K562 (cell line): ENCODE results near the gene FANCI. TPM values are rescaled to one million over a fixed set of nuclear protein-coding genes. Genes with fewer than 3 reads are reported as not detected.

ENCODE experiments used
- BDP1 ChIP-seq: IDR thresholded peaks from 3 replicates; pipeline ENCODE4 v1.6.1; 2011; ENCODE audit not compliant: insufficient read length, insufficient read depth
- JUND ChIP-seq, 2 experiments: IDR thresholded peaks; 2 replicates in 1 of 2; 3 replicates in 1 of 2; pipeline ENCODE4 v1.6.1; 2011; ENCODE audit warnings: borderline replicate concordance in 2 of 2, low read depth in 2 of 2, low read length in 2 of 2, improper control_type of control experiment in 1 of 2, missing biosample characterization in 1 of 2, missing genetic modification characterization in 1 of 2, missing genetic modification reagents in 1 of 2
- MAZ ChIP-seq, 2 experiments: fragments of 450-650 bp in 1 of 2; sonication (generic) in 1 of 2; formaldehyde crosslinking; IDR thresholded peaks in 1 of 2; conservative IDR thresholded peaks in 1 of 2; 2 replicates each; pipeline versions ENCODE4 v1.4.0 to v1.5.0; 2020; ENCODE audit warnings: mild to moderate bottlenecking in 1 of 2, missing genetic modification reagents in 1 of 2
- NFE2 ChIP-seq: IDR thresholded peaks from 2 replicates; pipeline ENCODE4 v1.6.1; 2014; ENCODE audit warnings: antibody characterized with exemption, low read depth
- NONO ChIP-seq, 2 experiments: fragments of 200-400 bp in 1 of 2; fragments of 450-650 bp in 1 of 2; formaldehyde crosslinking in 1 of 2; IDR thresholded peaks; 2 replicates each; pipeline ENCODE4 v1.6.1; 2017; ENCODE audit warnings: low read depth in 2 of 2, mild to moderate bottlenecking in 2 of 2, moderate library complexity in 2 of 2, low read length in 1 of 2
- NR0B1 ChIP-seq: fragments of 450-650 bp; IDR thresholded peaks from one replicate; pipeline ENCODE4 v1.6.1; 2018; ENCODE audit warnings: mild to moderate bottlenecking, moderate library complexity; ENCODE audit not compliant: partially characterized antibody
- NR1H2 ChIP-seq: sonication (generic); formaldehyde crosslinking; IDR thresholded peaks from 2 replicates; pipeline ENCODE4 v1.4.0; 2020; ENCODE audit warnings: mild to moderate bottlenecking, missing genetic modification reagents
- PCBP2 ChIP-seq: fragments of 200-400 bp; formaldehyde crosslinking; IDR thresholded peaks from 2 replicates; pipeline ENCODE4 v1.6.1; 2018; ENCODE audit warnings: low read length, low read depth, mild to moderate bottlenecking, moderate library complexity; ENCODE audit not compliant: poor library complexity, severe bottlenecking
- RFX7 ChIP-seq: fragments of 250-450 bp; sonication (Bioruptor Pico); IDR thresholded peaks from 2 replicates; pipeline ENCODE4 v1.5.1; 2021; ENCODE audit warnings: mild to moderate bottlenecking
- SPI1 ChIP-seq: IDR thresholded peaks from 2 replicates; pipeline ENCODE4 v1.6.1; 2011; ENCODE audit warnings: low read depth, low read length, control low read depth, borderline replicate concordance
- ZBTB1 ChIP-seq: sonication (generic); formaldehyde crosslinking; IDR thresholded peaks from 2 replicates; pipeline ENCODE4 v1.8.1; 2023; ENCODE audit warnings: missing genetic modification reagents, low read depth, mild to moderate bottlenecking, borderline replicate concordance
- ZFX ChIP-seq: sonication (generic); formaldehyde crosslinking; IDR thresholded peaks from 2 replicates; pipeline ENCODE4 v1.8.0; 2022; ENCODE audit warnings: mild to moderate bottlenecking, missing genetic modification reagents, moderate library complexity
- ZKSCAN3 ChIP-seq: fragments of 250-450 bp; sonication (Bioruptor Pico); IDR thresholded peaks from 2 replicates; pipeline ENCODE4 v1.4.0; 2020
- ZNF311 ChIP-seq: fragments of 250-450 bp; sonication (Bioruptor Pico); IDR thresholded peaks from 2 replicates; pipeline ENCODE4 v1.4.0; 2020; ENCODE audit warnings: mild to moderate bottlenecking, moderate library complexity
- ZNF395 ChIP-seq: fragments of 200-800 bp; sonication (Bioruptor generic); IDR thresholded peaks from 2 replicates; pipeline ENCODE4 v1.6.1; 2017; ENCODE audit warnings: missing genetic modification characterization, missing compliant biosample characterization
- ZNF518B ChIP-seq: fragments of 250-450 bp; sonication (Bioruptor Pico); IDR thresholded peaks from 2 replicates; pipeline ENCODE4 v1.5.0; 2021; ENCODE audit warnings: mild to moderate bottlenecking, moderate library complexity
- ZNF696 ChIP-seq: fragments of 250-450 bp; sonication (Bioruptor Pico); conservative IDR thresholded peaks from 2 replicates; pipeline ENCODE4 v1.4.0; 2020; ENCODE audit warnings: mild to moderate bottlenecking, moderate library complexity
- ZSCAN32 ChIP-seq: fragments of 450-650 bp; formaldehyde crosslinking; IDR thresholded peaks from 2 replicates; pipeline ENCODE4 v1.4.0; 2020; ENCODE audit warnings: mild to moderate bottlenecking, moderate library complexity
- polyA plus RNA-seq, 8 experiments: library from polyadenylated mRNA; depleted of rRNA in 4 of 8; stranded (reverse) in 5 of 8; unstranded in 3 of 8; fragments of >200 nt; fragmentation: Nextera tagmentation in 2 of 8; fragmentation: Illumina TruSeq in 1 of 8; extraction: Ambion mirVana in 2 of 8; extraction: Trizol in 1 of 8; gene quantifications; 2 replicates each; pipeline versions ENCODE4 v1.2.1 to v1.2.3, GENCODE V29; 2011 to 2014; ENCODE audit warnings: inconsistent platforms in 1 of 8, missing spikeins in 1 of 8
- total RNA-seq, 7 experiments: library from RNA; depleted of rRNA in 6 of 7; stranded (reverse); fragments of >200 nt in 6 of 7; fragmentation: Illumina TruSeq in 2 of 7; extraction: Trizol in 2 of 7; gene quantifications; 2 replicates each; pipeline versions ENCODE4 v1.2.1 to v1.2.3, GENCODE V29; 2011 to 2021; ENCODE audit warnings: low replicate concordance in 1 of 7
- TF ChIP-seq, protein P1 (sequence below): IDR thresholded peaks from 3 replicates; pipeline ENCODE4 v1.6.1; 2011; ENCODE audit warnings: borderline replicate concordance, mild to moderate bottlenecking; ENCODE audit not compliant: insufficient read length, insufficient read depth

Gene FANCI
- total and polyA plus RNA-seq, 9 of the 15 experiments (the other 6 are each of a cell fraction or from before 2014, with no cell fraction given) = 72.1 to 165 (median 131) TPM

- peak; percentile 28; the same call in 1 of the 2 replicates for TF ChIP-seq NR1H2 (CRISPR knock-in tag)
- TF ChIP-seq ZNF518B = no peak
- TF ChIP-seq RFX7 (CRISPR knock-in tag) = no peak
- 0 out of 2 replicates have a peak, but pooled peaks have one; percentile 24 for TF ChIP-seq NFE2
- TF ChIP-seq MAZ (CRISPR knock-in tag; conservative IDR thresholded peaks at IDR 0.05 in 1 of 2, IDR thresholded peaks at IDR 0.05 in 1 of 2) = peak; percentile 93 to 97
- TF ChIP-seq ZBTB1 (CRISPR knock-in tag) = no peak
- TF ChIP-seq BDP1 = peak; percentile 86
- peak; percentile 100 for TF ChIP-seq ZFX (CRISPR knock-in tag)
- TF ChIP-seq, protein P1, sequence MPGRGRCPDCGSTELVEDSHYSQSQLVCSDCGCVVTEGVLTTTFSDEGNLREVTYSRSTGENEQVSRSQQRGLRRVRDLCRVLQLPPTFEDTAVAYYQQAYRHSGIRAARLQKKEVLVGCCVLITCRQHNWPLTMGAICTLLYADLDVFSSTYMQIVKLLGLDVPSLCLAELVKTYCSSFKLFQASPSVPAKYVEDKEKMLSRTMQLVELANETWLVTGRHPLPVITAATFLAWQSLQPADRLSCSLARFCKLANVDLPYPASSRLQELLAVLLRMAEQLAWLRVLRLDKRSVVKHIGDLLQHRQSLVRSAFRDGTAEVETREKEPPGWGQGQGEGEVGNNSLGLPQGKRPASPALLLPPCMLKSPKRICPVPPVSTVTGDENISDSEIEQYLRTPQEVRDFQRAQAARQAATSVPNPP = no peak
- TF ChIP-seq NR0B1 = no peak
- TF ChIP-seq NONO (IDR thresholded peaks at IDR 0.05; ENCODE audit: low read depth in 2 of 2, low read length in 1 of 2) = peak; percentile 98 to 99
- TF ChIP-seq ZNF395 (CRISPR knock-in tag) = 0 out of 2 replicates have a peak, but pooled peaks have one; percentile 37
- TF ChIP-seq ZKSCAN3 (CRISPR knock-in tag) = no peak
- TF ChIP-seq ZSCAN32 = no peak
- TF ChIP-seq JUND (IDR thresholded peaks at IDR 0.05; ENCODE audit: borderline replicate concordance, low read depth, low read length) = peak; percentile 99
- TF ChIP-seq JUND (tag; IDR thresholded peaks at IDR 0.05; ENCODE audit: borderline replicate concordance, low read depth, low read length) = no peak
- TF ChIP-seq SPI1 = peak; percentile 64; the same call in 1 of the 2 replicates
- no peak for TF ChIP-seq ZNF696 (CRISPR knock-in tag)
- TF ChIP-seq PCBP2 = no peak
- TF ChIP-seq ZNF311 (CRISPR knock-in tag) = no peak
Observed at GRCh38 chr15:89334510-89335297, 90.9 kb downstream of the FANCI start, which contains the start of gene POLG (continued).
